Endothelial cell of umbilical vein (primary cell): Measurements from ENCODE around the gene DENND1A. TPM values are rescaled to one million over a fixed set of nuclear protein-coding genes. Genes with fewer than 3 reads are reported as not detected.

Experiments
- BruUV-seq: library from RNA; stranded (reverse); fragments of 400-500 nt; replicated peaks from 2 replicates; lab custom pipeline; 2021; lab: Mats Ljungman, UMichigan
- CTCF ChIA-PET: fragments of 300-600, 350-600 bp; sonication (Branson Sonifier 250); formaldehyde crosslinking; loops from one replicate; lab custom pipeline; 2021; ENCODE audit warnings: antibody characterized with exemption, inconsistent platforms; lab: Charles Lee
- POLR2A ChIA-PET: fragments of 300-600, 350-600 bp; sonication (Branson Sonifier 250); formaldehyde crosslinking; loops from one replicate; lab custom pipeline; 2021; ENCODE audit warnings: antibody characterized with exemption, inconsistent platforms; lab: Charles Lee
- DNase-seq: peaks from one replicate; pipeline ENCODE4 v3.0.0-alpha.2; 2011; ENCODE audit warnings: low read depth, low spot score
- FAIRE-seq: peaks from 2 replicates; lab custom pipeline; 2011; peaks lifted over from hg19 to GRCh38; lab: Jason Lieb, UNC
- H2AFZ ChIP-seq: 2 replicates; pipeline ENCODE4 v1.6.0; 2012; ENCODE audit warnings: low read depth, low read length, control low read depth, inconsistent platforms
- H3K27ac ChIP-seq: 2 replicates; pipeline ENCODE4 v1.5.1; 2011; ENCODE audit warnings: low read depth, mild to moderate bottlenecking, control low read depth, low read length, moderate library complexity; ENCODE audit not compliant: insufficient read depth
- H3K27me3 ChIP-seq, 2 experiments: 2 replicates each; pipeline versions ENCODE4 v1.6.0 to v1.6.1; 2011; ENCODE audit warnings: low read length in 2 of 2, mixed read lengths in 1 of 2; ENCODE audit not compliant: control insufficient read depth in 2 of 2, insufficient read depth in 2 of 2
- H3K36me3 ChIP-seq, 2 experiments: 2 replicates in 1 of 2; 3 replicates in 1 of 2; pipeline ENCODE4 v1.5.1; 2011; ENCODE audit warnings: low read length in 2 of 2, mild to moderate bottlenecking in 1 of 2, moderate library complexity in 1 of 2; ENCODE audit not compliant: control insufficient read depth in 2 of 2, insufficient read depth in 2 of 2; ENCODE audit errors: extremely low read depth in 1 of 2
- H3K4me1 ChIP-seq: 3 replicates; pipeline ENCODE4 v1.5.1; 2011; ENCODE audit warnings: mild to moderate bottlenecking, low read length; ENCODE audit not compliant: control insufficient read depth, insufficient read depth; ENCODE audit errors: extremely low read depth
- H3K4me2 ChIP-seq: 2 replicates; pipeline ENCODE4 v1.6.1; 2011; ENCODE audit warnings: low read length, control low read depth, mixed read lengths; ENCODE audit not compliant: insufficient read depth
- H3K4me3 ChIP-seq, 3 experiments: fragments of 200-600 bp in 1 of 3; sonication (generic), shearing (Covaris generic) in 1 of 3; replicated peaks in 1 of 3; 2 replicates each; pipeline ENCODE4 v1.5.1; 2011 to 2016; ENCODE audit warnings: control low read depth in 3 of 3, low read length in 3 of 3, mild to moderate bottlenecking in 2 of 3, inconsistent platforms in 1 of 3, low read depth in 1 of 3, moderate library complexity in 1 of 3; ENCODE audit not compliant: insufficient read depth in 1 of 3
- H3K79me2 ChIP-seq: 2 replicates; pipeline ENCODE4 v1.6.0; 2012; ENCODE audit warnings: low read length, inconsistent platforms; ENCODE audit not compliant: control insufficient read depth, insufficient read depth
- H3K9ac ChIP-seq: replicated peaks from 2 replicates; pipeline ENCODE3; 2011; ENCODE audit warnings: low read length, control low read depth; ENCODE audit not compliant: insufficient read depth; ENCODE audit errors: extremely low read depth
- H3K9me1 ChIP-seq: replicated peaks from 3 replicates; pipeline ENCODE4 v1.6.0; 2011; ENCODE audit warnings: mild to moderate bottlenecking, low read length; ENCODE audit not compliant: control insufficient read depth, insufficient read depth; ENCODE audit errors: extremely low read depth
- H3K9me3 ChIP-seq: replicated peaks from 2 replicates; pipeline ENCODE4 v1.5.1; 2012; ENCODE audit warnings: low read length, inconsistent platforms; ENCODE audit not compliant: control insufficient read depth, insufficient read depth
- H4K20me1 ChIP-seq: replicated peaks from 2 replicates; pipeline ENCODE3; 2011; ENCODE audit warnings: mild to moderate bottlenecking, low read length; ENCODE audit not compliant: control insufficient read depth, insufficient read depth; ENCODE audit errors: extremely low read depth
- CTCF ChIP-seq, 2 donors: IDR thresholded peaks; 1 replicate in 1 of 2; 2 replicates in 1 of 2; pipeline ENCODE4 v1.5.1; 2011; ENCODE audit warnings: low read length in 2 of 2, mild to moderate bottlenecking in 2 of 2, moderate library complexity in 2 of 2, control low read depth in 1 of 2, inconsistent platforms in 1 of 2, low read depth in 1 of 2; ENCODE audit not compliant: insufficient read depth in 1 of 2; ENCODE audit errors: extremely low read depth in 1 of 2
- EZH2 ChIP-seq: IDR thresholded peaks from 2 replicates; pipeline ENCODE4 v1.6.1; 2012; ENCODE audit warnings: borderline replicate concordance, low read depth, mild to moderate bottlenecking, moderate library complexity, low read length, inconsistent platforms; ENCODE audit not compliant: severe bottlenecking
- FOS ChIP-seq: IDR thresholded peaks from 2 replicates; pipeline ENCODE4 v1.6.1; 2011; ENCODE audit warnings: mild to moderate bottlenecking, low read length, moderate library complexity, borderline replicate concordance; ENCODE audit not compliant: insufficient read depth
- GATA2 ChIP-seq: IDR thresholded peaks from 2 replicates; pipeline ENCODE4 v1.7.0; 2011; ENCODE audit warnings: low read depth, mild to moderate bottlenecking, moderate library complexity, mixed read lengths, low read length; ENCODE audit not compliant: insufficient read length, insufficient read depth
- JUN ChIP-seq: IDR thresholded peaks from 2 replicates; pipeline ENCODE4 v1.6.1; 2011; ENCODE audit warnings: borderline replicate concordance, low read depth; ENCODE audit not compliant: insufficient read length, insufficient read depth
- MYC ChIP-seq: IDR thresholded peaks from one replicate; pipeline ENCODE4 v1.6.1; 2011; ENCODE audit warnings: mild to moderate bottlenecking, low read depth, low read length
- POLR2A ChIP-seq: IDR thresholded peaks from 2 replicates; pipeline ENCODE4 v1.6.1; 2012; ENCODE audit warnings: low read depth, mild to moderate bottlenecking, control low read depth, low read length
- POLR2AphosphoS5 ChIP-seq: IDR thresholded peaks from 2 replicates; pipeline ENCODE4 v1.6.1; 2012; ENCODE audit warnings: low read depth, mild to moderate bottlenecking, control low read depth, low read length, moderate library complexity; ENCODE audit not compliant: insufficient read depth
- dilution Hi-C: fragments of 300-500 bp; cut with MboI; formaldehyde crosslinking; loops from one replicate; pipeline ENCODE4 v1.15.0; 2019; ENCODE audit warnings: low sequenced_read_pairs; ENCODE audit not compliant: extremely low pct_ligation_motif_present
- intact Hi-C: fragments of 100-400 bp; cut with micrococcal nuclease; formaldehyde crosslinking; loops from one replicate; pipeline ENCODE4 v1.10.0; 2022
- polyA plus RNA-seq, 4 experiments: library from polyadenylated mRNA; depleted of rRNA in 3 of 4; stranded (reverse) in 3 of 4; unstranded in 1 of 4; fragments of >200 nt; gene quantifications; 2 replicates each; pipeline versions ENCODE4 v1.2.1 to v1.2.3, GENCODE V29; 2011 to 2012; ENCODE audit warnings: missing spikeins in 1 of 4
- total RNA-seq: library from RNA; stranded (reverse); gene quantifications from 2 replicates; pipeline ENCODE4 v1.2.3, GENCODE V29; 2021
- TF ChIP-seq, protein P1 (sequence below): IDR thresholded peaks from 2 replicates; pipeline ENCODE4 v1.6.1; 2011; ENCODE audit not compliant: insufficient read depth, insufficient read length

Gene DENND1A
- total and polyA plus RNA-seq, 2 donors (not counting 3 experiments of a cell fraction or from before 2014, with no cell fraction given) = 18.5 to 24.5 TPM

- no peak overlapping the region for H3K4me2 ChIP-seq
- POLR2A ChIA-PET = no interaction called here
- no peaks in the 10 kb centered on the region for H4K20me1 ChIP-seq
- CTCF ChIA-PET = interaction anchor here (1.3 kb wide), 1 partner anchor 16 kb away, joined by 4 read pairs; no protein-coding TSS in a partner anchor
- H2AFZ ChIP-seq = no peak overlapping the region
- H3K27me3 ChIP-seq = peaks cover 24 to 31% of the 10 kb centered on the region in 2 experiments
- H3K27ac ChIP-seq = no peak overlapping the region
- no TSS peak for BruUV-seq
- H3K9me3 ChIP-seq = no peaks in the 10 kb centered on the region
- intact Hi-C loops (no loop called here), dilution Hi-C loops (no loop called here)
- H3K36me3 ChIP-seq = no peaks in the 10 kb centered on the region
- H3K9ac ChIP-seq = no peak overlapping the region
- DNase-seq (no peak), FAIRE-seq (no peak)
- no peak overlapping the region for H3K4me3 ChIP-seq
- H3K4me1 ChIP-seq = no peaks in the 10 kb centered on the region
- TF ChIP-seq, protein P1, sequence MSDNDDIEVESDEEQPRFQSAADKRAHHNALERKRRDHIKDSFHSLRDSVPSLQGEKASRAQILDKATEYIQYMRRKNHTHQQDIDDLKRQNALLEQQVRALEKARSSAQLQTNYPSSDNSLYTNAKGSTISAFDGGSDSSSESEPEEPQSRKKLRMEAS = no peak
- TF ChIP-seq FOS = no peak
- TF ChIP-seq CTCF (IDR thresholded peaks at IDR 0.05; ENCODE audit: extremely low read depth in 1 of 2, insufficient read depth in 1 of 2, low read depth in 1 of 2, low read length in 2 of 2) = no peak
- TF ChIP-seq POLR2AphosphoS5 = no peak
- no peak for TF ChIP-seq POLR2A
- no peak for TF ChIP-seq JUN
- TF ChIP-seq MYC = no peak
- TF ChIP-seq EZH2 = no peak
- TF ChIP-seq GATA2 = no peak
- H3K9me1 ChIP-seq = no peaks in the 10 kb centered on the region
- no peaks in the 10 kb centered on the region for H3K79me2 ChIP-seq
These were observed 559.2 kb downstream of the DENND1A start for GRCh38 chr9:123370526-123371227.
